ENCODE data around the gene ENAM. TPM values are rescaled to one million over a fixed set of nuclear protein-coding genes. Genes with fewer than 3 reads are reported as not detected.
"Not testable (repeated sequence)": the region's sequence is repeated elsewhere in the genome, so short reads cannot be mapped to it uniquely, and the experiment has no call there.

ENAM gene
- polyA plus RNA-seq, 2 of the 4 experiments (the other 2 are of a cell fraction) = 0.01 to 0.16 TPM

- TF ChIP-seq CBX2 (IDR thresholded peaks at IDR 0.05; ENCODE audit: borderline replicate concordance, low read depth) = no peak
- TF ChIP-seq BHLHE40 (IDR thresholded peaks at IDR 0.05; ENCODE audit: low read depth, low read length) = no peak
- no peak for TF ChIP-seq CEBPB (IDR thresholded peaks at IDR 0.05)
- TF ChIP-seq CBX8 (IDR thresholded peaks at IDR 0.05) = no peak
Measured at GRCh38 chr4:70634482-70634881, 5.9 kb downstream of the ENAM start (continued).

- no peak for DNase-seq (ENCODE audit: low read depth in 1 of 2, low spot score in 1 of 2)
- ChIA-PET CTCF (no interaction called here), POLR2A (no interaction called here)
- Histone ChIP-seq H3K4me3 (no peak overlapping the region), H3K4me2 (peak overlapping the region; percentile 39; the same call in 2 of the 3 replicates), H3K4me1 (peaks cover 5% of the 10 kb centered on the region; the same call in 2 of the 3 replicates), H3K27ac (no peak overlapping the region), H3K9me3 (no peaks in the 10 kb centered on the region)
- FAIRE-seq = no peak
- no peak for ATAC-seq
- TF ChIP-seq KDM1A (IDR thresholded peaks at IDR 0.05; ENCODE audit: low read depth) = no peak
- TF ChIP-seq KDM5A (IDR thresholded peaks at IDR 0.05) = no peak
- no peak for TF ChIP-seq USF2 (IDR thresholded peaks at IDR 0.05)
- no peak for TF ChIP-seq NPAS2 (CRISPR knock-in tag; IDR thresholded peaks at IDR 0.05; ENCODE audit: borderline replicate concordance)
- TF ChIP-seq FOSB (CRISPR knock-in tag; IDR thresholded peaks at IDR 0.05) = no peak
- no peak for TF ChIP-seq E2F6 (IDR thresholded peaks at IDR 0.05; ENCODE audit: borderline replicate concordance, low read depth)
- TF ChIP-seq EP300 (IDR thresholded peaks at IDR 0.05) = no peak
- no peak for TF ChIP-seq CEBPB (IDR thresholded peaks at IDR 0.05)
- no peak for TF ChIP-seq ATOH8 (CRISPR knock-in tag; IDR thresholded peaks at IDR 0.05; ENCODE audit: low read depth)
- no peak for TF ChIP-seq HOXA7 (CRISPR knock-in tag; IDR thresholded peaks at IDR 0.05)
- WGBS (ENCODE audit: missing lambda C conversion rate) = 47% methylated on average over 8 of the region's 8 CpGs
Measured at GRCh38 chr4:70637239-70637913, 8.8 kb downstream of the ENAM start.

- POLR2A ChIA-PET = no interaction called here
- CTCF ChIA-PET = no interaction called here
- DNase-seq (ENCODE audit: low read depth in 1 of 2, low spot score in 1 of 2) (no peak), FAIRE-seq (no peak), ATAC-seq (no peak)
- Histone ChIP-seq H3K27ac (no peak overlapping the region), H3K4me3 (no peak overlapping the region), H3K9me3 (no peaks in the 10 kb centered on the region), H3K4me1 (peaks cover 5% of the 10 kb centered on the region; the same call in 2 of the 3 replicates), H3K4me2 (no peak overlapping the region)
- TF ChIP-seq ZNF302 (CRISPR knock-in tag; IDR thresholded peaks at IDR 0.05) (no peak), JUNB (IDR thresholded peaks at IDR 0.05) (no peak), USF2 (IDR thresholded peaks at IDR 0.05) (no peak), TFCP2L1 (CRISPR knock-in tag; IDR thresholded peaks at IDR 0.05) (no peak), TP53 (CRISPR knock-in tag; IDR thresholded peaks at IDR 0.05) (no peak), NR3C1 (IDR thresholded peaks at IDR 0.05) (no peak), POLR2A (IDR thresholded peaks at IDR 0.05; ENCODE audit: low read length) (no peak), ZFP36 (IDR thresholded peaks at IDR 0.05; ENCODE audit: borderline replicate concordance, partially characterized antibody) (no peak), HOXB5 (CRISPR knock-in tag; IDR thresholded peaks at IDR 0.05) (no peak), E2F6 (IDR thresholded peaks at IDR 0.05; ENCODE audit: borderline replicate concordance, low read depth) (no peak), ESRRA (IDR thresholded peaks at IDR 0.05; ENCODE audit: borderline replicate concordance, low read length) (no peak), KDM1A (IDR thresholded peaks at IDR 0.05; ENCODE audit: low read depth) (no peak), EHMT2 (IDR thresholded peaks at IDR 0.05; ENCODE audit: low read depth) (no peak), HDAC2 (IDR thresholded peaks at IDR 0.05) (no peak), CBX8 (IDR thresholded peaks at IDR 0.05) (no peak)
- WGBS (ENCODE audit: missing lambda C conversion rate) = 51% methylated on average over 2 of the region's 2 CpGs
Measured at GRCh38 chr4:70640192-70640591, 11.6 kb downstream of the ENAM start.

- H3K27ac ChIP-seq; POLR2A ChIA-PET; H3K9me3 ChIP-seq; H3K4me2 ChIP-seq; H3K4me3 ChIP-seq; ATAC-seq; FAIRE-seq; DNase-seq (ENCODE audit: low read depth in 1 of 2, low spot score in 1 of 2): not testable (repeated sequence)
- CTCF ChIA-PET = interaction anchor here (1.0 to 2.1 kb wide), 3 partner anchors 7 to 152 kb away, joined by 4 to 10 read pairs (median 7); no protein-coding TSS in a partner anchor
- H3K4me1 ChIP-seq = peaks cover 12% of the 10 kb centered on the region; the same call in 2 of the 3 replicates
- WGBS (ENCODE audit: missing lambda C conversion rate) = 67% methylated on average over 4 of the region's 4 CpGs
Measured at GRCh38 chr4:70650741-70651140, 22.2 kb downstream of the ENAM start.
